NCI-H2227 (cell line): ENCODE measurements around the gene SF3B1.
"Not testable (repeated sequence)": the region's sequence is repeated elsewhere in the genome, so short reads cannot be mapped to it uniquely, and the experiment has no call there.

Experiments
- DNase-seq: peaks from one replicate; lab custom pipeline; 2025; ENCODE audit not compliant: unreplicated experiment; lab: John Stamatoyannopoulos, UW

SF3B1 gene

GRCh38 chr2:197434541-197435513 is at the start of gene SF3B1:
SF3B1 (minus strand) TSS chr2:197435028; CDS start chr2:197434999, 29 bp downstream.
- DNase-seq, result peak; percentile 100

- DNase-seq, result not testable (repeated sequence)
Measured at GRCh38 chr2:197484248-197484647, 49.4 kb upstream of the SF3B1 start.

GRCh38 chr2:197480165-197481036 is 45.6 kb upstream of the SF3B1 start:
- no peak for DNase-seq

GRCh38 chr2:197477797-197478196 is 43.0 kb upstream of the SF3B1 start:
- DNase-seq, result no peak

GRCh38 chr2:197472166-197472565 is 37.3 kb upstream of the SF3B1 start:
- no peak for DNase-seq

GRCh38 chr2:197464175-197464574 is 29.3 kb upstream of the SF3B1 start:
- DNase-seq, result no peak

GRCh38 chr2:197461057-197461456 is 26.2 kb upstream of the SF3B1 start:
- DNase-seq, result no peak

- no peak for DNase-seq
Measured at GRCh38 chr2:197460649-197461048, 25.8 kb upstream of the SF3B1 start.

GRCh38 chr2:197455428-197455827 is 20.6 kb upstream of the SF3B1 start:
- DNase-seq, result no peak

- DNase-seq, result no peak
Measured at GRCh38 chr2:197454923-197455322, 20.1 kb upstream of the SF3B1 start.

GRCh38 chr2:197453914-197454398 is 19.1 kb upstream of the SF3B1 start:
- no peak for DNase-seq

GRCh38 chr2:197453123-197453913 is 18.5 kb upstream of the SF3B1 start, which contains the start of gene COQ10B:
COQ10B (plus strand) TSS chr2:197453552; CDS start chr2:197453561, 9 bp downstream.
- DNase-seq, result peak; percentile 100

- DNase-seq, result no peak
Measured at GRCh38 chr2:197452754-197453122, 17.9 kb upstream of the SF3B1 start.

- peak; percentile 36 for DNase-seq
Measured at GRCh38 chr2:197450935-197451358, 16.1 kb upstream of the SF3B1 start.

GRCh38 chr2:197450465-197450864 is 15.6 kb upstream of the SF3B1 start:
- no peak for DNase-seq

- no peak for DNase-seq
Measured at GRCh38 chr2:197446844-197447243, 12.0 kb upstream of the SF3B1 start.

GRCh38 chr2:197445746-197446145 is 10.9 kb upstream of the SF3B1 start:
- DNase-seq, result no peak

- DNase-seq, result no peak
Measured at GRCh38 chr2:197442857-197443256, 8.0 kb upstream of the SF3B1 start.

GRCh38 chr2:197437380-197437779 is 2.6 kb upstream of the SF3B1 start:
- no peak for DNase-seq

- no peak for DNase-seq
Measured at GRCh38 chr2:197435598-197436420, 981 bp upstream of the SF3B1 start.
